Kasumi-1 (cell line): ENCODE data around the gene LALBA.
"Not testable (repeated sequence)": the region's sequence is repeated elsewhere in the genome, so short reads cannot be mapped to it uniquely, and the experiment has no call there.

Experiments
- DNase-seq, 2 experiments: peaks; one replicate each; lab custom pipeline; 2025; lab: John Stamatoyannopoulos, UW

LALBA gene

DNA sequence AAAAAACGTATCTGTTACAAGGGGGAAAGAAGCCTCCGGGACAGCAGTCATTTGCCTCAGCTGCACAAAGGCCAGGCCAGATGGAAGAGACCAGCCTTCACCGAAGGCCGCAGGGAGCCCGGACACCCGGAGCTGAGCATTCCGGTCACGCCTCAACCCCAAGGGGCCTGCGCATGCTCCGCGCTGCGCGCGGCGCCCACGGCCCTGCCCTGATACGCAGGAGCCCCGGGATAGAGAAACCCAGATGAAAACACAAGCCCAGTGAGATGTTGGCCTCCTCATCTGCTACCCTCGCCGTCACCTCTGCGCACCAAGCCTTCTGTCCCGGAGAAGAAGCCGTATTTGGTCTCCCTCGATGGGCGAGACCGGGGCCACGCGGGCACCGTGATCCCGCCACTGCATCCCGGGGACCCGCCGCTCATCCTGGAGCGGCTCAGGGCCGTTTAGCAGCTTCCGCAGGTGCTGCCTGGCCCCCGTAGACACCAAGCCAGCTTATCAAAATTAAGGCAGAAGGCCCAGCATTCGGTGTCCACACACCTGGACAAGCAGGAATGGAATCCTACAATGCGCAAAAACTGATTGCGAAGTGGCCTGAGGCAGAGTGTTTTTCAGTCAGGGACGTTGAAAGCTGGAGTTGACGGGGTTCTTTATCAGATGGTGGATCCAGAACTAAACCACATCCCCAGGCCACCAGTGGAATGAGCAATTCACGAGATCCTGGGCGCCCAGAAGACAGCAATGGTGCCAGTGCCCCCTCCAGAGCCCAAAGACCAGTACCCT lies 41.8 kb downstream of the LALBA start:
- no peak for DNase-seq

DNA sequence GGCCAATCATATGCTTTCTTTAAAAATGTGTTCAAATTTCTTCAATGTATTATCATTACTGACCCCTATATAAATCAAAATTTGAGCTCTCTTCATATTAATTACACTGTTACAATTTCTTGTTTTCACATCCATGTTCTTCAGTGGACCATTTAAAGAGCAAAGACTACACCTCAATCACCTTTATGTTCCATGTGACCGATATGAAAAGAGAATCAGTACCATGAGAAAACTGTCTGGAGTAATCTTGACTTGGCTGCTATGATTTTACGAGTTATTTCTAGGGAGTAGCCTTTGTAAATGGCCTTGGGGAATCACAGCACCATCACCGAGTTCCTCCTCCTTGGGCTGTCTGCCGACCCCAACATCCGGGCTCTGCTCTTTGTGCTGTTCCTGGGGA lies 44.5 kb downstream of the LALBA start, which contains the start of gene OR8S1:
Gene OR8S1, plus strand, starts transcription at position 301 of the 400 bp plus-strand sequence. Its CDS starts 0 bp downstream, at position 301.
- DNase-seq = no peak

DNA sequence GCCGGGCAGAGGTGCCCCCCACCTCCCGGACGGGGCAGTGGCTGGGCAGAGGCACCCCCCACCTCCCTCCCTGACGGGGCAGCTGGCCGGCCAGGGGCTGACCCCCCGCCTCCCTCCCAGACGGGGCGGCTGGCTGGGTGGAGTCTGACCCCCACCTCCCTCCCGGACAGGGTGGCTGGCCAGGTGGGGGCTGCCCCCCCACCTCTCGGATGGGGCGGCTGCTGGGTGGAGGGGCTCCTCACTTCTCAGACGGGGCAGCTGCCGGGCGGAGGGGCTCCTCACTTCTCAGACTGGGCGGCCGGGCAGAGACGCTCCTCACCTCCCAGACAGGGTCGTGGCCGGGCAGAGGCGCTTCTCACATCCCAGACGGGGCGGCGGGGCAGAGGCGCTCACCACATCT lies 49.5 kb downstream of the LALBA start:
- DNase-seq = not testable (repeated sequence)
